Cerebellar cortex (tissue), 1 donor: ENCODE measurements around the gene UBE2E1.

Experiments used
- DNase-seq: peaks from one replicate; pipeline ENCODE4 v3.0.0-alpha.2; 2015; ENCODE audit warnings: low spot score

UBE2E1 gene

GRCh38 chr3:23805633-23806533 lies at the start of gene UBE2E1:
UBE2E1 (plus strand) TSS chr3:23805955; CDS start chr3:23807270, 1,315 bp downstream.
- DNase-seq = peak; percentile 73

GRCh38 chr3:23756206-23756840 lies 49.4 kb upstream of the UBE2E1 start:
- DNase-seq = peak; percentile 55

GRCh38 chr3:23758253-23758838 lies 47.4 kb upstream of the UBE2E1 start:
- DNase-seq = no peak

GRCh38 chr3:23760325-23760724 lies 45.4 kb upstream of the UBE2E1 start:
- DNase-seq = no peak

- DNase-seq = no peak
These were observed 44.8 kb upstream of the UBE2E1 start for GRCh38 chr3:23760871-23761373.

GRCh38 chr3:23761440-23761896 lies 44.3 kb upstream of the UBE2E1 start:
- no peak for DNase-seq

- no peak for DNase-seq
These were observed 43.5 kb upstream of the UBE2E1 start for GRCh38 chr3:23762214-23762613.

GRCh38 chr3:23762759-23763477 lies 42.8 kb upstream of the UBE2E1 start:
- peak; percentile 51 for DNase-seq

GRCh38 chr3:23764407-23764806 lies 41.3 kb upstream of the UBE2E1 start:
- no peak for DNase-seq

GRCh38 chr3:23767546-23767945 lies 38.2 kb upstream of the UBE2E1 start:
- DNase-seq = no peak

GRCh38 chr3:23775254-23775909 lies 30.4 kb upstream of the UBE2E1 start:
- no peak for DNase-seq

- peak; percentile 88 for DNase-seq
These were observed 29.3 kb upstream of the UBE2E1 start for GRCh38 chr3:23776352-23776891.

GRCh38 chr3:23778446-23778845 lies 27.3 kb upstream of the UBE2E1 start:
- DNase-seq = no peak

- DNase-seq = no peak
These were observed 25.9 kb upstream of the UBE2E1 start for GRCh38 chr3:23779841-23780240.

GRCh38 chr3:23781051-23781450 lies 24.7 kb upstream of the UBE2E1 start:
- DNase-seq = no peak

GRCh38 chr3:23781871-23782270 lies 23.9 kb upstream of the UBE2E1 start:
- DNase-seq = no peak

GRCh38 chr3:23785097-23785645 lies 20.6 kb upstream of the UBE2E1 start:
- DNase-seq = no peak

- DNase-seq = no peak
These were observed 19.9 kb upstream of the UBE2E1 start for GRCh38 chr3:23785882-23786281.

GRCh38 chr3:23791678-23792077 lies 14.1 kb upstream of the UBE2E1 start:
- no peak for DNase-seq

- no peak for DNase-seq
These were observed 12.1 kb upstream of the UBE2E1 start for GRCh38 chr3:23793528-23794134.
